A204.1 (cell line): Measurements from ENCODE around the gene SCARB1.

ENCODE experiments used
- FAIRE-seq: peaks from 2 replicates; lab custom pipeline; 2012; peaks lifted over from hg19 to GRCh38; lab: Jason Lieb, UNC

Gene SCARB1

DNA sequence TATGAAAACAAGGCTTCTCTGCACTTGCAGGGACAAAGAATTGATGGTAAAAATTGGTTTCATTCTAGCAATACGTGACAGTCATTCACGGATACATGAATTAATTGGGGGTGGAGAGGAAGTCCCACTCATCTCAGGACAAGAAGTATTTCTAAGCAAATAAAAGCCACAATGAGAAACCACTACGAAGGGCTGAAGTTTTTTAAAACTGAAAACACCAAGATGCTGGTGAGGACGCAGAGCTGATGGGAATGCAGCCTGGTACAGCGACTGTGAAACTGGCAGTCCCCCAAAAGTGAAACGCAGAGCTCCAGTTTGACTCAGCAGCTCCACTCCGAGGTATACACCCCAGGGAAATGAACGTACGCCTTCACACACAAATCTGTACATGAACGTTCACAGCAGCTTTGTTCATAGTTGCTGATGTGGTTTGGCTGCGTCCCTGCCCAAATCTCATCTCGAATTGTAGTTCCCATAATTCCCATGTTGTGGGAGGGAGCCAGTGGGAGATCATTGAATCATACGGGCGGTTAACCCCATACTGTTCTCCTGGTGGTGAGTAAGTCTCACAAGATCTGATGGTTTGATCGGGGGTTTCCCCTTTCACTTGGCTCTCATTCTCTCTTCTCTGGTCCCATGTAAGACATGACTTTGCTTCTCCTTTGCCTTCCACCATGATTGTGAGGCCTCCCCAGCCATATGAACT lies 89.0 kb downstream of the SCARB1 start:
- no peak for FAIRE-seq

DNA sequence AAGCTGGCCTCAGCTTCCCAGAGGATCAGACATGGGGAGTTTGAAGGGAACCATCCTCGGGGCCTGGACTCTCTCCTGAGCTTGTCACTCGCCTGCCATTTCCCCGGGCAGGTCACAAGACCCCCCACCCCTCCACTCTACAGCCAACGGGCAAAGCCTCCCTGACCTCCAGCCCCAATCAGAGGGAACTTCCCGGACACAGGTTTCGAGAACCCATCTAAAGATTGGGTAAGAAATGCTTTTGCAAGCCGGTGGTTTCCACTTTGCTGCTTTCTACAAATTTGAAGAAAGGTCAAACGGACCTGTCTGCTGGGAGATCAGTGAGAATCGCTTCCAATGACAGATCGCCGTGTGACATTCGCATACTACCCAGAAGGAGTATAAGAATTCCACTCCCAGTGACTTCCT lies 89.6 kb downstream of the SCARB1 start:
- no peak for FAIRE-seq

DNA sequence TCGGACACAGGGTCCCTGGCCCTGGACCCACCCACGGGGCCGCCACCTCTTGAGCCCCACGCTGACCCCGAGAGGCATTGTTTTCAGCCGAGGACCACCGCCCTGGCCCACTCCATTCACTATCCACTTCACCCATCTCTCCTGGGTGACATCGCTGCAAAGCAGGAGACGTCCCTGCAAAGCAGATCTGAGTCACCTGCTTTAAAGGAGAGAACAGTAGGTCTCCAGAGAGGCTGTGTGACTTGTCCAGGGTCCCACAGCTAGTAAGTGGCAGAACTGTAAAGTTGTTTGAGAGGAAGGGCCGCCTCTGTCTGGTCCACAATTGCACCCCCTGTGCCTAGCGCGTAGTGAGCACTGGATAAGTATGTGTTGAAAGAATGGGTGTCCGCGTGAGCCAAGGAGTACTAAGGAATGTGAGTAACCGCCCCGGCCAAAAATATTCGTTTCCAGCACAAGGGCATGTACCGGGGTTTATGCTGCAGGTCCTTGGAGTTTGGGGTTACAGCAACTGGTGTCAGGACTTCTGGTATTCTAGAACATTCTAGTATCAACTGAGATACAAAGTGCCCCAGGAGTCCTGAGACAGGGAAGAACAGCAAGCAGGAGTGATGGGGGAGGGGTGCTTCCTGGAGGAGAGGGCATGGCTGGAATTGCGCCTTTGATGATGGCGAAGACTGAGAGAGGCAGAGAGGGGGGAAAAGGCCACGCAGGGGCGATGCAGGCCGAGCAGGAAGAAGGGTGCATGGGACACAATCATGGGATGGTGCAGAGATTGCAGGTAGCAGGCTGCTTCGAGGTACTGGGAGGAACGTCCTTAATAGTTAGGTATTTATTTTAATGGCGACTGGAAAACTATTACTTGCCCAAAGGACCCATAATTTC lies 91.1 kb downstream of the SCARB1 start:
- no peak for FAIRE-seq

DNA sequence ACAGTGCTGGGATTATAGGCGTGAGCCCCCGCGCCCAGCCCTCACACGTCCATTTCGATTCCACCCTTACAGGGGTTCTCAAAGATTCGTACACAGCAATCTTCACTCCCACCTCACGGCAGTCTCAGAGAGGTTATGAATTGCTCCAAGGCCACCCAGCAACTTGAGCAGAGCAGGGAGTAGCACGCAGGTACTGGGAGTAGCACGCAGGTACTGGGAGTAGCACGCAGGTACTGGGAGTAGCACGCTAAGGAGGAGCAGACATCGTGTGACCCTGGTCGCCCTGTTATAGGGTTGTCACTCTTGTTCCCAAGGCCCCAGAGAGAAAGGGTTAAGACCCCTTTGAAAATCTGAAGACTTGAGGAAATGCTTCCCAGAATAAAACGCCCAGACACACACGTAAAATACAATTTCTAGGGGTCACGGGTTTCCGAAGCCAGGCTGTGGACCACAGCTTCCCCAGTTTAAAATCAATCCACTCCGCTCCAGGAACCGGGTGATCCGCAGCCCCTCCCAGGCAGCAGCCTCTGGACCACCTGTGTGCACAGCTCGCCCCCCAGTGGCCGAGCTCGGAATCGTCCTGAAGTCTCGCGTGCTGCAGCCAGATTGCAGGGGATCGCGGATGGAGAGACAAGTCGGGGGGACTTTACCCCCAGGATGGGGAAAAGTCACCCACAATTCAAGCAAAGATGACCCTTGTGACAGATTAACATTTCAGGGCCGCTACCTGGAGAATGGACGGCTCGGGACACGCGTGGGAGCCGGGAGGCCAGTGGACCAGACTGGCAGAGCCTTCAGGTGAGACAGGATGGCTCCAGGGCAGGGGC lies 92.0 kb downstream of the SCARB1 start:
- FAIRE-seq = no peak

DNA sequence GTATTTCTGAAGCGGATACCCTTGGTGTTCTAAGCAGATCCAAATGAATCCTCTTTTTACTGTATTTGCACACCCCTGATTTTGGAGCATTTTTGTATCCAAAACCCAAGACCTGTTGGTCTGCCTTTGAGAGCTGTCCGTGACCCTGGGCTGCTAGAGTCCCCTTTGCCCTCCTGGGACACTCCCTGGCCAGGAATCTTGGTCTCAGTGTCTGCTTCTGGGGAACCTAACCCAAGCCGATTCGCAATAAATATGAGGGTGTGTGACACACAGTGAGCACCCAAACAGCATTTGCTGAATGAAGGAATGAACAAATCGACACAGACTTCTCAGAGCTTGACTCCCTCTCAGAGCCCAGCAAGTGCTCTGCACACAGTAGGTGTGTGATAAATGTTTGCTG lies 92.9 kb downstream of the SCARB1 start:
- FAIRE-seq = no peak

DNA sequence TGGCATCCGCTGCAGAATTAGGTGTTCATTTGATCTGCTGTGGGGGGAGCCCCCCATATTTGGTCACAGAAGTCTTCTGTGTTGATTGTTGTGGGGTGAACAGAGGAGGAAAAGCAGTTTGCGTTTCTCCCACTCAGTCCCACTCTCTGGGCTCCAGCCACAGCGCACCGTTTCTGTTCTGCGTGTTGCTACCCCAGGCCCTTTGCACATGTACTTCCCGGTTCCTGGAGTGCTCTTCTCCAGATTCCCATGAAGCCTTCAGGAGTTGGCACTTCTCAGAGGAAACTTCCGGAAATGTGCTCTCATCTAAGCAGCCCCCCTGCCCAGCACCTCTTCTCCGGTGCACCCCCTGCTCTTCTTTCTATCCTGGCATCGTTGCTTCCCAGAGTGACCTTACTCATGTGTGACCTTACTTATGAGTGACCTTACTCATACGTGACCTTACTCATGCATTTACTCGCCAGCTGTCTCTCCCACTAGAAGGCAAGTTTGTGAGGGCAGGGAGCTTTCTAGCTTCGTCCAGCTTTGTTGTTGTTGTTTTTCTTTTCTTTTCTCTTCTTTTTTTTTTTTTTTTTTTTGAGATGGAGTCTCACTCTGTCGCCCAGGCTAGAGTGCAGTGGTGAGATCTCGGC lies 93.7 kb downstream of the SCARB1 start:
- FAIRE-seq = no peak

DNA sequence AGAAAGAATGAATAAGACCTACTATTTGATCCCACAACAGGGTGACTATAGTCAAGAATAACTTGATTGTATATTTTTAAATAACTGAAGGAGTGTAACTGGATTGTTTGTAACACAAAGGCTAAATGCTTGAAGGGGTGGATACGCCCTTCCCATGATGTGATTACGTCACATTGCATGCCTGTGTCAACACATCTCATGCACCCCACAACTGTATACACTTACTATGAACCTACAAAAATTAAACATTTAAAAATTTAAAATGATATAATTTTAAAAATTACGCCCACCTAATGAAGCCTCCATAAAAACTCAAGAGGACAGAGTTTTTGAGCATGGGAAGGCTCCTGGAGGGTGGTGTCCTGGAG lies 94.5 kb downstream of the SCARB1 start:
- no peak for FAIRE-seq

DNA sequence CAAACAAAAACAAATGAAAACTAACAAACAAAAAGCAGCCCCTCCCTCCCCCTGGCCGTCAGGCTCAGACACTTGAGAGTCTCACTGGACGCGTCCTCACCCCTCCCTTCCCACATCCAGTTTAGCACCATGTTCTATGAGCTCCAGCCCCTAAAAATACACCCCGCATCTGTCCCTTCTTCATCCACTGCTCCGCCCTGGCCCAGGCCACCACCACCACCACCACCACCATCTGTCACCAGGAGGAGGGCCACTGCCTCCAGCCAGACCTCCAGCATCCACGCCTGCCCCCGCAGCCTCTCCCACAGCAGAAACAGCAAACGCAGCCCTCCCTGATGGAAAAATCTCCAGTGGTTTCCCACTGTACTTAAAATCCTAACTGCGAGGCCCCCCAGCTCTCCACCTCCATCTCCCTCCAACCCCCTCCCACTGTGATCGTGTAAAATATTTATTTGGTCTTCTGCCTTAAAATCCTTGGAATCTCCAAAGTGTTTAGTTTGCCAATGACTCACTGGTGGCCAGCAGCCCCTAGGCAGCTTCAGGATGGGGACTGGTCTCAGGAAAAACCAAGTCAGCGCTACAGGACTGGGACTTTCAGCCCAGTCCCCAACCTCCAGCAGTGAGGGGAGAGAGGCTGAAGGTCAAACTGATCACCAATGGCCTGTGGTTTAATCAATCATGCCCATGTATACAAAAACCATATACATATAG lies 95.1 kb downstream of the SCARB1 start:
- FAIRE-seq = no peak

DNA sequence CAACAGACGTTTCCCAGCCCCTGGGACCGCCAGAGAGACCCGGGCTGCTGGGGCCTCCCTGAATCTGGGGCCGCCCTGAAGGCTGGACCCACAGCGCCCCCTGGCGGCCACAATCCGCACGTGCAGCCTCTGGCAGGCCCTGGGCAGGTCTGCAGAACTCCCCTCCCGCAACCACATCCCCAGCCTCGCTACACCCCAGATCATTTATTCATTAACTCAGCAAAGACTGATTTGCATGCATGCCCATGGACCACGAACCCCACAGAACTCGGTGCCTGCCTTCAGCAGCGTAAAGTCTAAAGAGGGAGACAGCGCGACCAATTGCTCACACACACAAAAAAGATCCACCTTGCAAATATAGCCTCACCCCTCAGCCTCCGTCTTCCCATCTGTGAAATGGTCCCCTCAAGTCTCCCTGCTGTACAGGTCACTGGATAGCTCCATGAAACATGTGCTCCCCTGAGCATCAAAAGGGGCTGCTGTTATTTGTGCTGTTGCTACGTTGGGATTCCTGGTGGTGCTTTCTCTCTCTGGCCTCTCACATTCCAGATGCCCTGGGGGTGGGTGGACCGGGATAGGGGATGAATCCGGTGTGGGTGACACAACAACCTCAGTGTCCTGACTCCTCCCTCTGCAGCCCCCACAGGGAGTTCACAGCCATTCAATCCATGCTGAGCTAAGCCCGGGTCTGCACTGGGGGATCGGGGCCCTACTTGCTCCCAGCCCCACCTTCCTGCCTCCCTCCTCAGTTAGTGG lies 96.4 kb downstream of the SCARB1 start:
- no peak for FAIRE-seq

DNA sequence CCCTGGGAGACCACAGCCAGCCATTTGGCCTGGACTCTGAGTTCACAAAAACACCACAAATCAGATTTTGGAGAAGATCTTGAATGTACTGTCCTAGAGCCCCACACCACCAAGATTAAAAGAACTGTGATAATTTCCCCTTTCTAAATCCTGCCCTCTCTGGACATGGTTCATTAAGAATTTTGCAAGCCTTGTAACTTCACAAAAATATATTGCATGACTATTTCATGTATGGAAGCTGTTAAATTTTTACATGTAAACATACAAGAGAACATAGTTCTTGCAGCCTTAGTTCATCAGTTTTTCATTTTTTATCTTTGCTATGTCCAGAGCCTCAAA lies 97.0 kb downstream of the SCARB1 start:
- no peak for FAIRE-seq

DNA sequence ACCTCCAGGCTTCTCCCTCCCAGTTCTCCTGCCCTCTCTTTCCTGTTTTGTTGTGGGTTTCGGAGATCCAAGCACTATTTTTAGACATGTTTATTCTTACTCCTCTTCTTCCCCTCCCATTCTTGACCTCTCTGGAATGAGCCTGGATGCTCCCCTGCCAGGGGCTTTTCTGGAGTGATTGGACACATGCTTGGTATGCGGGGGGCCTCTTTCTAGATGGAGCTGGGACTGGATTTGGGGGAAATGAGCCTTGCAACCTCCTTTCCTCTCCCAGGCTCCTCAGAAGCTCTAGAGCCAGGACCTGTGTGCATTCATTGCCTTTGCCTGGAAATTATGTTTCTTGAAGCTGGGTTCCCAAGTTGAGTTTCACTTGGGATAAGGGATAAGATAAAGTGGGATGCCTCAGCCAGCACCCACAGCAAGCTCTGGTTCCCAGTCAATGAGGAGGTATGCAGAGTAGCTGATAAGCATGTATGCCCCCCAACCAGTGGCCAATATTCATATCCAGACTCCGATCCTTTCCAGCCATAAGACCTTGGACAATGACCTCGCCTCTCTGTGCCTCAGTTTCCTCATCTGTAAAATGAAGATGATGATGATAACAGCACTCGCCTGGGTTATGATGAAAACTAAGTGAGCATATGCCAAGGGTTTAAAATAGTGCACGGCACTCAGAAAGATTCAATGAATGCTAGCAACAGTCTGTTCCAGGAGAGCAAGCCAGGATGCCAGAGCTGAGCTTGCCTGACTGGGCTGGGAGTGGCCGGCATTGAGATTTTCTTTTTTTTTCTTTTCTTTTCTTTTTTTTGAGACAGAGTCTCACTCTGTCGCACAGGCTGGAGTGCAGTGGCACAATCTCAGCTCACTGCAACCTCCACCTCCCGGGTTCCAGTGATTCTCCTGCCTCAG lies 97.8 kb downstream of the SCARB1 start:
- FAIRE-seq = no peak

DNA sequence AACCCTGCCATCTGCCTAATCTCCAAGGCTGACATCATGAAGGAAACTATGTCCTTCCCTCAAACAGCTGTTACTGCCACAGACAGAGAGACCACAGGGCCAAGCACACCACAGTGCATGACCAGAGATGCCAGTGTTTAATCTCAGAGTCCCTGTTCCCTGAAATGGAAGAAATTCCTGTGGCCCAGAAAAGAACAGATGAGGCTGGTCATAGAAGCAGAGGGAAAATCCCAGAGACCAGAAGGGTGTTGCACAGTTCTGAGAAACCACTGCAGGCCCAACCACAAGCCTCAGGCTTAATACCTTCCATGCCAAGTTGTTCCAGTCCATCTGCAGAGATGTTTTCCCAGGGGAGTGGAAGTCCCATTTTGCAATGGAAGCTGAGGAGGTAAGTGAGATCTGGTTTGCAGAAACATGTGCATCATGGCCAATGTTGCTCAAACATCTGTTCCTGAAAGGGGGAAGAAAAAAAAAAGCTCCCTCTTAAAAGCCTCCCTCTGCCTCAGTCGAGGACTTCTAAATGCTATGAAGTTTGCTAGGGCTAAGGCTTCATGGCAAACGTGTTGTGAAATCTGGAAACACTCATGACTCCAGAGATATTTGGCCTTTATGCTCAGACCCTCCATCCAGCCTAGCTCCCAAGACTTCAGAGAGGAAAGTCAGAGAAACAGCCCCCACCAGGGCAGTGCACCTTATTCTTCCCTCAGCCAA lies 98.6 kb downstream of the SCARB1 start:
- no peak for FAIRE-seq

DNA sequence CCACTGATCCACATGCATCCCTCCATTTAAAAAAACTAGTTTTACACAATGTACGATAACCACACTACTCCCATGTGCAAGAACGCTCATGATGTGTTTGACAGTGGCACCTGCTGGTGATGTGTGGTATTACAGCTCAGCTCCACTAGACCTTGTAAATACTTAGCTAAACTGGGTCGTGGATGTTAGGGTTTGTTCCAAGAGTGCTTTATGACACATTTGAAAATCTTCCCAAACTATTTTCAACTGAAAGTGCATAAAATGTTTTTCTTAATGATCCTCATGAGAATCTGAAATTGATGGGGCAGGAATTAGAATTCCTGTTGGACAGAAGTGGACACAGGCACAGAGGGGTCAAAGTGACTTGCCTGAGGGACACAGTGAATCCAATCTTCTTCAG lies 99.2 kb downstream of the SCARB1 start:
- no peak for FAIRE-seq

DNA sequence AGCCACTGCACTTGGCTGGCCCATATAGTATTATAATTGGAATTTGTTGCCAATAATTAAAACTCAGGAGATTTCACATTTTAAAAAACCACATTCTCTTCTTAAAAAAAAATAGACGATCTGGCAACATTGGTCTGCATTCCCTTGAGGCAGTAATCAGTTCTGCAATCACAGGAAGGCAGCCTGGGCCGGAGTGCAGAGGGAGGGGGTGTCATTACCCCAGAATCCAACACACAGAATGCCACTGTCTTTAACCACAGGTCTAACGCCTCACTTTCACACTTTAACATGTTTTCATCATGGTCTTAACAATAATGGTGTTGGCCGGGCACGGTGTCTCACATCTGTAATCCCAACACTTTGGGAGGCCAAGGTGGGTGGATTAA lies 100.1 kb downstream of the SCARB1 start:
- no peak for FAIRE-seq

DNA sequence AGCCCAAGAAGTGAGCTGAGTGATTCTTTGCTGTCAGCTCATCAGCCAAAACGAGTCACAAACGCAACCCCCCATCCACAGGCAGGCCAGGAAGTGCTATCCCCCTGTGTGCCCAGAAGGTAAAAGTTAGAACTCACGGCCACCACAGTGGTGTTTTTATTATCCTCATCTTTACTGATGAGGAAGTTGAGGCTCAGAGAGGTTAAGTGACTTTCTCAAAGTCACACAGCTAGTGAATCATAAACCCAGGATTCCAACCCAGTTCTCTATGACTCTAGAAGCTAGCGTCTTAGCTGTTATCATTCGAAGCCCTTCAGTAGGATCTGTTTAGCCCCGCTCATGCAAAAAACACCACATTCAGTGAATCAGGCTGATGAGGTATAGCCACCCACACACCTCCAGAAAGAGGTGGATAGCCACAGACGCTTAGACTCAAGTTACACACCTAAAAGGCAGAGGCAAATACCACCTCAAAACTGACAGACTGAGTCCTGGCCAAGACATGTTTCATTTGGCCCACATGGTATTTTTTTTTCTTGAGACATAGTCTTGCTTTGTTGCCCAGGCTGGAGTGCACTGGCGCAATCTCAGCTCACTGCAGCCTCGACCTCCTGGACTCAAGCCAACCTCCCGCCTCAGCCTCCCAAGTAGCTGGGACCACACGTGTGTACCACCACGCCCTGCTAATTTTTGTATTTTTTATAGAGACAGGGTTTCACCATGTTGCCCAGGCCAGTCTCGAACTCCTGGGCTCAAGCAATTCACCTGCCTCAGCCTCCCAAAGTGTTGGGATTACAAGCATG lies 100.7 kb downstream of the SCARB1 start:
- FAIRE-seq = no peak

DNA sequence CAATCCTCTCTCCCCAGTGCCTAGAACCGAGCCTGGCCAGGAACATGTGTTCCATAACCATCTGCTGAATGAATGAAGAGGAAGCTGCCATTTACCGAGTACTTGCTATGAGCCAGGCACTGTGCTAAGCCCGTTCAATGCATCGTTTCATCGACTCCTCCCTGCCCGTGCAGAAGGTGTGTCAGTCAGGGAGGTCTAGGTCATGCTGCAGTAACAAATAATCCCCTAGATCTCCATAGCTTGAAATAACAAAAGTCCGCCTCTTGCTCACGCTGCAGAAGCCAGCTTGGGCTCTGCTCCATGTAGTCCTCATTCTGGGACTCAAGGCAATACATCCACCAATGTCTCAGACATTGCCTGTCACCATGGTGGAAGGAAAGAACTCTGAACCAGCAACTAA lies 101.3 kb downstream of the SCARB1 start:
- no peak for FAIRE-seq

DNA sequence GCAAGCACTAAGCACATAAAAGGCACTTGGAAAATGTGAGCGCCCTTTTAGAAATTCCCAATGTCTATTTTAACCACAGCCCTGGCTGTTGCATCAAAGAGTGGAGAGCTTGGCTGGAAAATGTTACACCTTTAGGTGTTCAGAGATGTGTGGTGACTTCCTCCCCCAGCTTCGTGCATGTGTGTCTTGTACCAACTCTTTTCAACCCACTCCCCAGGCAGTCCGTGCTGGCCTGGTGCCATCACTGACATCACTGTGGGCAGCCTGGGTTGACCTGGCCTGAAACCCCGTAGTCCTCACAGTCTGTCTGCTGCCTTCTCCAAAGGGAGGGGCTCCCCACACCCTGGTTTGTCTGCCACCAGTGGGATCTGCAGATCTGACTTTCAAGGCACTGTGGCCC lies 101.8 kb downstream of the SCARB1 start:
- FAIRE-seq = no peak

DNA sequence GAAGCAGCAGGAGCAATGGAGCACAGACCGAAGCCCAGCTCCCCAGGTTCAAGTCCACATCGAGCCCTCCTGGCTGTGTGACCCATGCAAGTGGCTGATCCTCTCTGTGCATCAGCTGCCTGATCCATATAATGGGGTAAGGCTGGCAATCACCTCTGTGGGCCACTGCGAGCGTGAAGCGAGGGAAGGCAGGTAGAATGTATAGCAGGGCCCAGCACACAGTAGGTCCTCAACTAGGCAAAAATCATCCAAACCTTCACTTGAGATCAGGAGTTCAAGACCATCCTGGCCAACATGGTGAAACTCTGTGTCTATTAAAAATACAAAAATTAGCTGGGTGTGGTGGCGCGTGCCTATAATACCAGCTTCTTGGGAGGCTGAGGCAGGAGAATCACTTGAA lies 102.6 kb downstream of the SCARB1 start:
- no peak for FAIRE-seq

DNA sequence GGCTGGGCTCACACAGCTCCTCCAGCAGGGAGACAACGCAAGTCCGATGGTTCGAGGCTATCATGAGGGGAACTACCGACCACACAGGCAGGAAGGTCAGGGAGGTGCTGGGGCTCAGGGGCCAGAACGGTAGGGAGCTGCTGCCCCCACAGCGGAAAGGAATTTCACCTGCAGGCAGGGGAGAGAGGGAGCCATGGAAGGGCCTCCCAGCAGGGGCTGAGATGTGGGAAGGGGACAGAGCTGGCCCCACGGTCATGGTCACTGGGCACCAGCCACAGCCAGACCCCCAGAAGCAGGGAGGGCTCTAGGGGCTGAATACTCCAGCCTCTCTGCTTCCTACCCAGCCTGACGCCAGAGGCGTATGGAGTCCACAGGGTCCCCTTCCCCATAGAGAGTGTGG lies 103.1 kb downstream of the SCARB1 start:
- no peak for FAIRE-seq
